Panc1 (cell line): ENCODE measurements around the gene SPATC1L. TPM values are rescaled to one million over a fixed set of nuclear protein-coding genes. Genes with fewer than 3 reads are reported as not detected.

Experiments used
- ATAC-seq: fragments of 200-7000 bp; cut with Tn5 transposase; 2 replicates; pipeline ENCODE4 v1.9.1; 2020; ENCODE audit warnings: mild to moderate bottlenecking, moderate library complexity
- BruUV-seq: library from RNA; stranded (reverse); fragments of 400-500 nt; replicated peaks from 2 replicates; lab custom pipeline; 2021; lab: Mats Ljungman, UMichigan
- CTCF ChIA-PET: fragments of 300-600 bp; sonication (Branson Sonifier 250); formaldehyde crosslinking; loops from one replicate; lab custom pipeline; 2022; ENCODE audit warnings: antibody characterized with exemption; lab: Charles Lee
- POLR2A ChIA-PET: fragments of 300-600 bp; sonication (Branson Sonifier 250); formaldehyde crosslinking; loops from one replicate; lab custom pipeline; 2022; ENCODE audit warnings: antibody characterized with exemption; lab: Charles Lee
- DNase-seq: peaks from one replicate; pipeline ENCODE4 v3.0.0-alpha.2; 2010; ENCODE audit warnings: low read depth, low spot score
- H3K27ac ChIP-seq: 2 replicates; pipeline ENCODE4 v1.5.1; 2011; ENCODE audit warnings: mild to moderate bottlenecking, low read length, inconsistent platforms
- H3K27me3 ChIP-seq: fragments of 200-500 bp; sonication (Bioruptor generic); 2 replicates; pipeline ENCODE4 v1.6.0; 2014; ENCODE audit warnings: low read length, inconsistent platforms; ENCODE audit not compliant: control insufficient read depth, insufficient read depth
- H3K36me3 ChIP-seq: fragments of 200-500 bp; sonication (Bioruptor generic); 2 replicates; pipeline ENCODE4 v1.5.1; 2014; ENCODE audit warnings: inconsistent platforms, mild to moderate bottlenecking, low read length, moderate library complexity; ENCODE audit not compliant: control insufficient read depth, insufficient read depth
- H3K4me1 ChIP-seq: 2 replicates; pipeline ENCODE4 v1.5.1; 2011; ENCODE audit warnings: inconsistent platforms, mild to moderate bottlenecking, low read length, moderate library complexity; ENCODE audit not compliant: control insufficient read depth, insufficient read depth
- H3K4me3 ChIP-seq, 2 experiments: 2 replicates each; pipeline ENCODE4 v1.5.1; 2011 to 2012; ENCODE audit warnings: low read depth in 2 of 2, low read length in 2 of 2, mild to moderate bottlenecking in 2 of 2, inconsistent platforms in 1 of 2, moderate library complexity in 1 of 2
- H3K9me3 ChIP-seq: fragments of 200-500 bp; sonication (Bioruptor generic); 2 replicates; pipeline ENCODE4 v1.5.1; 2014; ENCODE audit warnings: low read depth, mild to moderate bottlenecking, inconsistent platforms, low read length, moderate library complexity; ENCODE audit not compliant: control insufficient read depth, insufficient read depth
- CTCF ChIP-seq: fragments of 450-650 bp; IDR thresholded peaks from 2 replicates; pipeline ENCODE4 v1.5.1; 2017; ENCODE audit warnings: mild to moderate bottlenecking
- POLR2AphosphoS5 ChIP-seq: IDR thresholded peaks from 2 replicates; pipeline ENCODE4 v1.6.1; 2012; ENCODE audit warnings: mild to moderate bottlenecking, low read depth, low read length, moderate library complexity
- REST ChIP-seq, 2 experiments: IDR thresholded peaks; 2 replicates each; pipeline ENCODE4 v1.6.1; 2011 to 2012; ENCODE audit warnings: low read depth in 2 of 2, control low read depth in 1 of 2, low read length in 1 of 2, mild to moderate bottlenecking in 1 of 2, moderate library complexity in 1 of 2; ENCODE audit not compliant: insufficient read depth in 1 of 2
- SIN3A ChIP-seq: IDR thresholded peaks from 2 replicates; pipeline ENCODE4 v1.6.1; 2012; ENCODE audit warnings: low read depth, mild to moderate bottlenecking, low read length, moderate library complexity, borderline replicate concordance; ENCODE audit not compliant: insufficient read depth
- TCF7L2 ChIP-seq: IDR thresholded peaks from 2 replicates; pipeline ENCODE4 v1.6.1; 2011; ENCODE audit warnings: mild to moderate bottlenecking, low read depth, low read length, inconsistent platforms
- in situ Hi-C: cut with HindIII; loops from 2 replicates; pipeline ENCODE4 v1.10.0; 2016; ENCODE audit warnings: low sequenced_read_pairs, low pct_unique_long_range_greater_than_20kb
- intact Hi-C: fragments of 100-400 bp; cut with micrococcal nuclease; formaldehyde crosslinking; loops from one replicate; pipeline ENCODE4 v1.10.0; 2022; ENCODE audit not compliant: unreplicated experiment
- total RNA-seq: library from RNA; stranded (reverse); gene quantifications from one replicate; pipeline ENCODE4 v1.2.1, GENCODE V29; 2021; ENCODE audit not compliant: unreplicated experiment

Gene SPATC1L
- total RNA-seq, 1 experiment from 2014 or later, result 0.26 TPM

- Histone ChIP-seq H3K36me3 (no peaks in the 10 kb centered on the region), H3K4me1 (no peaks in the 10 kb centered on the region), H3K4me3 (no peak overlapping the region), H3K27me3 (no peaks in the 10 kb centered on the region), H3K9me3 (no peaks in the 10 kb centered on the region), H3K27ac (no peak overlapping the region)
- no TSS peak for BruUV-seq
- in situ Hi-C loops, result no loop called here
- no peak for ATAC-seq
- POLR2A ChIA-PET, result no interaction called here
- TF ChIP-seq REST (IDR thresholded peaks at IDR 0.05; ENCODE audit: insufficient read depth in 1 of 2, low read depth in 2 of 2, low read length in 1 of 2), result no peak
- TF ChIP-seq TCF7L2, result no peak
- no peak for TF ChIP-seq SIN3A
- no peak for TF ChIP-seq POLR2AphosphoS5
- TF ChIP-seq CTCF, result no peak
- CTCF ChIA-PET, result interaction anchor here (1.0 kb wide), 1 partner anchor 9 kb away, joined by 7 read pairs; no protein-coding TSS in a partner anchor
- intact Hi-C loops, result no loop called here
- no peak for DNase-seq
Measured at GRCh38 chr21:46151989-46152926, 32.0 kb downstream of the SPATC1L start.

GRCh38 chr21:46151261-46151988, 32.8 kb downstream of the SPATC1L start:
- no TSS peak for BruUV-seq
- no peak overlapping the region for H3K4me3 ChIP-seq
- no peaks in the 10 kb centered on the region for H3K4me1 ChIP-seq
- intact Hi-C loops, result no loop called here
- H3K27me3 ChIP-seq, result no peaks in the 10 kb centered on the region
- TF ChIP-seq SIN3A, result no peak
- no peak for TF ChIP-seq POLR2AphosphoS5
- no peak for TF ChIP-seq TCF7L2
- TF ChIP-seq CTCF, result no peak
- no peak for TF ChIP-seq REST (IDR thresholded peaks at IDR 0.05; ENCODE audit: insufficient read depth in 1 of 2, low read depth in 2 of 2, low read length in 1 of 2)
- CTCF ChIA-PET, result no interaction called here
- in situ Hi-C loops, result no loop called here
- H3K9me3 ChIP-seq, result no peaks in the 10 kb centered on the region
- no peak for DNase-seq
- H3K36me3 ChIP-seq, result no peaks in the 10 kb centered on the region
- ATAC-seq, result no peak
- H3K27ac ChIP-seq, result no peak overlapping the region
- POLR2A ChIA-PET, result no interaction called here
